PC-3 (cell line): ENCODE measurements around the gene RP9. TPM values are rescaled to one million over a fixed set of nuclear protein-coding genes. Genes with fewer than 3 reads are reported as not detected.
"Not testable (repeated sequence)": the region's sequence is repeated elsewhere in the genome, so short reads cannot be mapped to it uniquely, and the experiment has no call there.

Source experiments
- ATAC-seq: fragments of 200-7000 bp; cut with Tn5 transposase; 2 replicates; pipeline ENCODE4 v1.9.1; 2020; ENCODE audit warnings: mild to moderate bottlenecking, moderate library complexity
- BruUV-seq: library from RNA; stranded (reverse); fragments of 400-500 nt; replicated peaks from 2 replicates; lab custom pipeline; 2021; lab: Mats Ljungman, UMichigan
- CTCF ChIA-PET: fragments of 300-600 bp; sonication (Branson Sonifier 250); formaldehyde crosslinking; loops from one replicate; lab custom pipeline; 2022; ENCODE audit warnings: antibody characterized with exemption; lab: Charles Lee
- POLR2A ChIA-PET: fragments of 300-600 bp; sonication (Branson Sonifier 250); formaldehyde crosslinking; loops from one replicate; lab custom pipeline; 2022; ENCODE audit warnings: antibody characterized with exemption; ENCODE audit not compliant: unreplicated experiment; lab: Charles Lee
- DNase-seq: peaks from one replicate; pipeline ENCODE4 v3.0.0-alpha.2; 2015
- H2AFZ ChIP-seq: fragments of 300-600 bp; sonication (generic); 2 replicates; pipeline ENCODE4 v1.6.0; 2016; ENCODE audit warnings: antibody characterized with exemption, low read length
- H3F3A ChIP-seq: fragments of 300-600 bp; sonication (generic); one replicate; pipeline ENCODE4 v1.6.0; 2017; ENCODE audit warnings: antibody characterized with exemption, low read length, control low read depth, mild to moderate bottlenecking; ENCODE audit not compliant: unreplicated experiment
- H3K27ac ChIP-seq: fragments of 300-600 bp; sonication (generic); 2 replicates; pipeline ENCODE4 v1.5.1; 2016; ENCODE audit warnings: mild to moderate bottlenecking, low read length
- H3K27me3 ChIP-seq: fragments of 300-600 bp; sonication (generic); 2 replicates; pipeline ENCODE4 v1.6.1; 2016; ENCODE audit warnings: low read length, mixed read lengths
- H3K36me3 ChIP-seq: fragments of 300-600 bp; sonication (generic); 2 replicates; pipeline ENCODE4 v1.6.1; 2016; ENCODE audit warnings: low read depth, mixed run types, low read length, mixed read lengths
- H3K4me1 ChIP-seq: fragments of 300-600 bp; sonication (generic); 2 replicates; pipeline ENCODE4 v1.5.1; 2016; ENCODE audit warnings: low read length; ENCODE audit not compliant: insufficient read depth
- H3K4me2 ChIP-seq: fragments of 300-600 bp; sonication (generic); 2 replicates; pipeline ENCODE4 v1.6.0; 2016; ENCODE audit warnings: low read length
- H3K4me3 ChIP-seq: fragments of 300-600 bp; sonication (generic); 2 replicates; pipeline ENCODE4 v1.5.1; 2016; ENCODE audit warnings: mild to moderate bottlenecking, low read length, mixed read lengths
- H3K79me2 ChIP-seq: fragments of 300-600 bp; sonication (generic); 2 replicates; pipeline ENCODE4 v1.6.1; 2017; ENCODE audit warnings: low read length, mixed read lengths
- H3K9ac ChIP-seq: fragments of 300-600 bp; sonication (generic); 2 replicates; pipeline ENCODE4 v1.6.0; 2016; ENCODE audit warnings: mild to moderate bottlenecking, low read length
- H3K9me2 ChIP-seq: fragments of 300-600 bp; sonication (generic); replicated peaks from 2 replicates; pipeline ENCODE4 v1.6.1; 2016; ENCODE audit warnings: mixed run types, low read length, mixed read lengths
- H3K9me3 ChIP-seq: fragments of 300-600 bp; sonication (generic); 2 replicates; pipeline ENCODE4 v1.6.1; 2016; ENCODE audit warnings: low read length, mixed read lengths
- H4K20me1 ChIP-seq: fragments of 300-600 bp; sonication (generic); 2 replicates; pipeline ENCODE4 v1.6.1; 2016; ENCODE audit warnings: low read length, mixed read lengths
- EZH2 ChIP-seq: fragments of 300-600 bp; sonication (generic); IDR thresholded peaks from one replicate; pipeline ENCODE4 v1.6.1; 2017; ENCODE audit warnings: antibody characterized with exemption, mild to moderate bottlenecking, low read length; ENCODE audit not compliant: unreplicated experiment
- EZH2phosphoT487 ChIP-seq: fragments of 300-600 bp; sonication (generic); IDR thresholded peaks from 2 replicates; pipeline ENCODE4 v1.6.1; 2018; ENCODE audit warnings: mild to moderate bottlenecking, antibody characterized with exemption, low read length, borderline replicate concordance
- intact Hi-C: fragments of 100-400 bp; cut with micrococcal nuclease; formaldehyde crosslinking; loops from 2 replicates; pipeline ENCODE4 v1.9.0; 2023
- total RNA-seq: library from RNA; depleted of rRNA; stranded (reverse); fragments of >200 nt; gene quantifications from 2 replicates; pipeline ENCODE4 v1.2.3, GENCODE V29; 2014
- TF ChIP-seq, protein P1 (sequence below): fragments of 300-600 bp; sonication (generic); conservative IDR thresholded peaks from 2 replicates; pipeline ENCODE4 v1.5.1; 2017; ENCODE audit warnings: antibody characterized with exemption, low read depth, mild to moderate bottlenecking, low read length

Gene RP9
- total RNA-seq, 1 experiment from 2014 or later, result 33.9 TPM

DNA sequence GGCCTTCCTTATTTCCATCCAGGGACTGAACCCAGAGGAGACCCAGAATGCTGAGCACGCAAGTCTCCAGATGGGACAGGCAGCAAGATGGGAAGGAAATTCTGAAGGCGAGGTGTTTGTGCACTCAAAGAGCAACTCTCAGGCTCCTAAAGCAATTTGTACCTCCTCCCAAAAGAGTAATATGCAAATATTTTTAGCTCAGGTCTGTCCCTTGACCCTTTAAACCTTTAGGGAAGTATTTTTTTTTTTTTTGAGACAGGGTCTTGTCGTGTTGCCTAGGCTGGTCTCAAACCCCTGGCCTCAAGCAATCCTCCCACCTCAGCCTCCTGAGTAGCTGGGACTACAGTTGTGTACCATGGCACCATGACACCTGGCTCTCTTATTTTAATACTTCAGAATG is 8.4 kb downstream of the RP9 start:
- POLR2A ChIA-PET, result no interaction called here
- ATAC-seq (no peak), DNase-seq (no peak)
- Histone ChIP-seq H3K27me3 (no peaks in the 10 kb centered on the region), H3K9ac (no peak overlapping the region), H3K9me2 (no peaks in the 10 kb centered on the region), H3K79me2 (peaks cover 26% of the 10 kb centered on the region), H2AFZ (no peak overlapping the region), H3K4me2 (no peak overlapping the region), H4K20me1 (no peaks in the 10 kb centered on the region), H3K9me3 (no peaks in the 10 kb centered on the region), H3K4me1 (no peaks in the 10 kb centered on the region), H3F3A (no peaks in the 10 kb centered on the region), H3K4me3 (no peak overlapping the region), H3K36me3 (peaks cover 21% of the 10 kb centered on the region; the same call in 1 of the 2 replicates), H3K27ac (no peak overlapping the region)
- intact Hi-C loops, result no loop called here
- CTCF ChIA-PET, result no interaction called here
- TF ChIP-seq EZH2phosphoT487 (no peak), EZH2 (no peak)
- TF ChIP-seq, protein P1, sequence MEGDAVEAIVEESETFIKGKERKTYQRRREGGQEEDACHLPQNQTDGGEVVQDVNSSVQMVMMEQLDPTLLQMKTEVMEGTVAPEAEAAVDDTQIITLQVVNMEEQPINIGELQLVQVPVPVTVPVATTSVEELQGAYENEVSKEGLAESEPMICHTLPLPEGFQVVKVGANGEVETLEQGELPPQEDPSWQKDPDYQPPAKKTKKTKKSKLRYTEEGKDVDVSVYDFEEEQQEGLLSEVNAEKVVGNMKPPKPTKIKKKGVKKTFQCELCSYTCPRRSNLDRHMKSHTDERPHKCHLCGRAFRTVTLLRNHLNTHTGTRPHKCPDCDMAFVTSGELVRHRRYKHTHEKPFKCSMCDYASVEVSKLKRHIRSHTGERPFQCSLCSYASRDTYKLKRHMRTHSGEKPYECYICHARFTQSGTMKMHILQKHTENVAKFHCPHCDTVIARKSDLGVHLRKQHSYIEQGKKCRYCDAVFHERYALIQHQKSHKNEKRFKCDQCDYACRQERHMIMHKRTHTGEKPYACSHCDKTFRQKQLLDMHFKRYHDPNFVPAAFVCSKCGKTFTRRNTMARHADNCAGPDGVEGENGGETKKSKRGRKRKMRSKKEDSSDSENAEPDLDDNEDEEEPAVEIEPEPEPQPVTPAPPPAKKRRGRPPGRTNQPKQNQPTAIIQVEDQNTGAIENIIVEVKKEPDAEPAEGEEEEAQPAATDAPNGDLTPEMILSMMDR, result no peak
- no TSS peak for BruUV-seq

DNA sequence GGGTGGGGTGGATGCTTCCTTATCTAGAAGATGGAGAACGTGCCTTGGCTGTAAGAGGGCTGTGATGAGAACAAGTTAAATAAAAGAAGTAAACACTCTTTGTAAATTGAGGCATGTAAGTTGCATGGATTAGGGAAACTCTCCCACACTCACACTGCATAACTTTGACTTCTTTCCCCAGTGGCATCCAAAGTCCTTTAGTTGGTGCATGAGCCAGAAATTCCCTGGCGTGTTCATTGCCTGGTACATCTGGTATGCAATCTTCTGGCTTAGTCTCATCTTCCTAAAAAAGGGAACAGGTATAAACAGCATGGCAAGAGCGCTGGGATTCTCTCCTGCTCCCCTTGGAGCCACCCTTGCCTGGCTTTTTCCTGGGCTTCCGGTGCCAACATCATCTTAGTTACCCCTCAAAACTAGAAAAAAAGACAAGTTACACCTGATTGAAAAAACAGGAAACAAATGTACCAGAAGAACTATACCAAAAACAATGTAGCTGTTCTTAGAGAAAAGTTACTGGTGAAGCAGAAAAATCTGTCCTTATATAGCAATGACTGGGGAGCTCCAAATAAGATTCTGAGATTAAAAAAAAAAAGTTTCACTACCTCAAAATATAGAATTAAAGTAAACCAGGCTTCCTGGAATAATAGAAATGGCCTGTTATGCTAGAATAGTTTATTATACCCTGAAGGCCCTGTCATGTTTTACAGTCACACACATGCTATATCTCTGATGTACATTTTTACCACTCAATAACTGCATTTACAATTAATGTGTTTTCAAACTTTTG is 9.9 kb downstream of the RP9 start:
- H3F3A ChIP-seq, result no peaks in the 10 kb centered on the region
- no peak overlapping the region for H3K27ac ChIP-seq
- intact Hi-C loops, result no loop called here
- H3K9me2 ChIP-seq, result no peaks in the 10 kb centered on the region
- no peak overlapping the region for H3K4me2 ChIP-seq
- H2AFZ ChIP-seq, result no peak overlapping the region
- H3K36me3 ChIP-seq, result peaks cover 22% of the 10 kb centered on the region; the same call in 1 of the 2 replicates
- no peaks in the 10 kb centered on the region for H3K27me3 ChIP-seq
- CTCF ChIA-PET, result no interaction called here
- H3K79me2 ChIP-seq, result peaks cover 13% of the 10 kb centered on the region
- no peak overlapping the region for H3K4me3 ChIP-seq
- H3K9ac ChIP-seq, result no peak overlapping the region
- no peak for DNase-seq
- no peak for ATAC-seq
- no TSS peak for BruUV-seq
- H3K9me3 ChIP-seq, result no peaks in the 10 kb centered on the region
- POLR2A ChIA-PET, result interaction anchor here (0.6 kb wide), 1 partner anchor 169 kb away, joined by 7 read pairs; no protein-coding TSS in a partner anchor
- no peaks in the 10 kb centered on the region for H3K4me1 ChIP-seq
- TF ChIP-seq EZH2 (no peak), EZH2phosphoT487 (no peak)
- TF ChIP-seq, protein P1, result no peak
- H4K20me1 ChIP-seq, result no peaks in the 10 kb centered on the region

DNA sequence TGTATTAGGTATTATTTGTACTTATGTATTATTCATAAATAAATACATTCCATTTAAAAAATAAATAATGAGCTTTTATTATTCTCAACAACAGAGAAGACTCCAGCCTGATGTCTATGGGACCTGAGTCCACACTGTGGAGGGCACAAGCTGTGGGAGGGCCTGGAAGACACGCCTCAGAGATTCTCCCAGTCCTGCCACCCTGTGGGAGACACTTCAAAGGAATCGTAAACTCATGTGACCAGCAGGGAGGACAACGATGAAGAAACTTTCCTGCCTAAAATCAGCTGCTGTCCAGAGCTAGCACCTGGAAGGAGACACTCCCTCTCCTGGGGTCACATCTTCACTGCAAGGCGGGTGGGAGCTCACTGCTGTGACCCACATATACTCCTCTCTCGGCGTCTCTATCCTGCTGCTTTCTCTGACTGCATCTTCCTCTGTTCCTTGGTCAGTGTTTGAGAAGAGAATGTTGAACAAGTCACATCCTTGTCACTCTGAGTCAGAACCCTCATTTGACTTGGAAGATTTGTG is 14.4 kb downstream of the RP9 start:
- H4K20me1 ChIP-seq, H3K4me2 ChIP-seq, POLR2A ChIA-PET, H3K4me1 ChIP-seq, H3K9ac ChIP-seq, H3K79me2 ChIP-seq, H3F3A ChIP-seq, intact Hi-C loops, H3K9me2 ChIP-seq, DNase-seq, H3K27ac ChIP-seq, H3K27me3 ChIP-seq, H3K9me3 ChIP-seq, H3K4me3 ChIP-seq, H2AFZ ChIP-seq: not testable (repeated sequence)
- ATAC-seq, result peak; percentile 82
- CTCF ChIA-PET, result interaction anchor here (0.6 kb wide), 2 partner anchors 45 to 204 kb away, joined by 3 read pairs; partner anchors contain the start of gene KBTBD2
- H3K36me3 ChIP-seq, result peaks cover 15% of the 10 kb centered on the region; the same call in 1 of the 2 replicates
- BruUV-seq, result TSS peak; percentile 35
